Measurements from ENCODE around the gene FAM181A.
A peak's percentile ranks its signal among the peaks of the same experiment; 100 is the strongest.

The FAM181A gene

GRCh38 chr14:93929657-93930056, 2.5 kb downstream of the FAM181A start:
- TF ChIP-seq, protein P1, sequence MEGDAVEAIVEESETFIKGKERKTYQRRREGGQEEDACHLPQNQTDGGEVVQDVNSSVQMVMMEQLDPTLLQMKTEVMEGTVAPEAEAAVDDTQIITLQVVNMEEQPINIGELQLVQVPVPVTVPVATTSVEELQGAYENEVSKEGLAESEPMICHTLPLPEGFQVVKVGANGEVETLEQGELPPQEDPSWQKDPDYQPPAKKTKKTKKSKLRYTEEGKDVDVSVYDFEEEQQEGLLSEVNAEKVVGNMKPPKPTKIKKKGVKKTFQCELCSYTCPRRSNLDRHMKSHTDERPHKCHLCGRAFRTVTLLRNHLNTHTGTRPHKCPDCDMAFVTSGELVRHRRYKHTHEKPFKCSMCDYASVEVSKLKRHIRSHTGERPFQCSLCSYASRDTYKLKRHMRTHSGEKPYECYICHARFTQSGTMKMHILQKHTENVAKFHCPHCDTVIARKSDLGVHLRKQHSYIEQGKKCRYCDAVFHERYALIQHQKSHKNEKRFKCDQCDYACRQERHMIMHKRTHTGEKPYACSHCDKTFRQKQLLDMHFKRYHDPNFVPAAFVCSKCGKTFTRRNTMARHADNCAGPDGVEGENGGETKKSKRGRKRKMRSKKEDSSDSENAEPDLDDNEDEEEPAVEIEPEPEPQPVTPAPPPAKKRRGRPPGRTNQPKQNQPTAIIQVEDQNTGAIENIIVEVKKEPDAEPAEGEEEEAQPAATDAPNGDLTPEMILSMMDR (IDR thresholded peaks at IDR 0.05; ENCODE audit: low read depth, low read length, missing control alignments): no peak
- no peak for DNase-seq (ENCODE audit: low read depth)
- no peak overlapping the region for H3K4me3 ChIP-seq (ENCODE audit: low read depth, low read length)

DNA sequence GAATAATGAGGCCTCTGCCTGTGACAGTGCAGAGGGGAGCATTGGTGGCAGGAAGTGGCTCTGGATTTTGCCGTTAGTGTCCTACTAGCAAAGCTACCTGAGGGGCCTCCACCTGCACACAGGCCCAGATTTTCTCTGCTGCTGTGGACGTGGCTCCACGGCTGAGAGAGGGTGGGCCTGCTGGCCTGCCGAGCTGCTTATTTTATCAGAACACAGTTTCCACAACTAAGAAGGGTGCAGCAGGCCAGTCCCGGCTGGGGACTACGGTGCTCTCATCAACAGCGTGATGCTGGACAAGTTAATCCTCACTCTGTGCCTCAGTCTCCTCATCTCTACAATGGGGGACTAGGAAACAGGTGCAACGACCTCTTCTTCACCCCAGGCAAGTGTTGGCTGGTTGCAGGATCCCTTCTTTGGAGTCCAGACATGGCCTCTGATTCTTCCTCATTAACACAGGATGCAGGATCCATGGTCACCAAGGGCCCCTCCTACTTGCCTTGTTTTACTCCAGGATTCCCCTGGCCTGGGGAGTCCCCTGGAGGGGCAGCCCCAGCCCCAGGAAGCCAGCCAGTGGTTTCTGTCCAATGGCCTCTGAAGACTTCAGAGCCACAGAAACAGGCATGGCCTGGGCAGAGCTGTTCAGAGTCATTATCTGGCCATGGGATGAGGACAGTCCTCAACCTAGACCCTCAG, 3.3 kb downstream of the FAM181A start:
- DNase-seq (ENCODE audit: low read depth): no peak
- TF ChIP-seq, protein P1 (IDR thresholded peaks at IDR 0.05; ENCODE audit: low read depth, low read length, missing control alignments): no peak
- H3K4me3 ChIP-seq (ENCODE audit: low read depth, low read length): no peak overlapping the region

GRCh38 chr14:93930989-93931307, 3.8 kb downstream of the FAM181A start:
- no peak for DNase-seq (ENCODE audit: low read depth)
- TF ChIP-seq, protein P1 (IDR thresholded peaks at IDR 0.05; ENCODE audit: low read depth, low read length, missing control alignments): no peak
- H3K4me3 ChIP-seq (ENCODE audit: low read depth, low read length): no peak overlapping the region

- DNase-seq (ENCODE audit: low read depth): no peak
- no peak overlapping the region for H3K4me3 ChIP-seq (ENCODE audit: low read depth, low read length)
- TF ChIP-seq, protein P1 (IDR thresholded peaks at IDR 0.05; ENCODE audit: low read depth, low read length, missing control alignments): no peak
Observed at GRCh38 chr14:93932642-93933041, 5.5 kb downstream of the FAM181A start.

GRCh38 chr14:93935213-93935612, 8.1 kb downstream of the FAM181A start:
- TF ChIP-seq, protein P1 (IDR thresholded peaks at IDR 0.05; ENCODE audit: low read depth, low read length, missing control alignments): no peak
- no peak for DNase-seq (ENCODE audit: low read depth)
- no peak overlapping the region for H3K4me3 ChIP-seq (ENCODE audit: low read depth, low read length)

DNA sequence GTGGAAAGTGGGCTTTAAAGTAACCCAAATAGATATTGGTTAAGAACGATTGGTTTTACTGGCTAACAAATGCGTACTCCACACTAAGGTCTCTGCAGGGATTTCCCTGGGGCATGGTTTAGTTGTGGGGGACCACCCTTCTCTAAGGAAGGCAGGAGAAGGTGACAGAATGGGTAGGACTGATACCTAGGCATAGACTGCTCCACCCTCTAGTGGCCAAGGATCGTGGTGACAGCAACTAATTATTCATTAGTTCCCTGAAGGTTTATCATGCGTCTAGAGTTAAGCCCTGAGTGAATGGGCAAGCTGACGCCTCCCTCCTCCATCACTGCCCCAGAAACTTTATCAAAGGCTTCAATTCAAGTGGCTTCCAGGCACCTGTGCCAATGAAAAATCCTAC, 9.1 kb downstream of the FAM181A start:
- no peak for DNase-seq (ENCODE audit: low read depth)
- no peak overlapping the region for H3K4me3 ChIP-seq (ENCODE audit: low read depth, low read length)
- TF ChIP-seq, protein P1 (IDR thresholded peaks at IDR 0.05; ENCODE audit: low read depth, low read length, missing control alignments): peak; percentile 82

- no peak for DNase-seq (ENCODE audit: low read depth)
- TF ChIP-seq, protein P1 (IDR thresholded peaks at IDR 0.05; ENCODE audit: low read depth, low read length, missing control alignments): no peak
- H3K4me3 ChIP-seq (ENCODE audit: low read depth, low read length): no peak overlapping the region
Observed at GRCh38 chr14:93936926-93937325, 9.8 kb downstream of the FAM181A start.

Measured in GM12864 (cell line).